ENCODE results near the gene BICD2.

The BICD2 gene

DNA sequence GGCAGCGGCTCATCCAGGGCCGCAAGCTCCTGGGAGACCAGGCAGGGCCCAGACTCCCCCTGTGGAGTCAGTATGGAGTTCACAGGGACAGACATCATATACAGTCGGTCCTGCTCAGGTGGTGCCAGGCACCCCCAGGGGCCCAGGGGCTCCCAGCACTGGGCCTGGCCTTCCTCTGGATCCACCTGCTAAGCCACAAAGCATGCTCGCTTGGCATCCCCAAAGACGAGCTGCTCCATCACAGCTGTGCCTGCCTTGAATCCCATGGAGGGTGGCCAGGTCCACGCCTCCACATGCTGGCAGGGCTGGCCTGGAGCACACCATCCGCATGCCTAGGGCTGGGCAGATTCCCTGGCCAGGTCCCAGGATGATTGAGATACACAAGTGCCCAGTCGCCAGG lies 4.6 kb downstream of the BICD2 start:
- in situ Hi-C loops (cut with MboI; ENCODE audit: low sequenced_read_pairs, unreplicated experiment), result no loop called here
- TF ChIP-seq, protein P1, sequence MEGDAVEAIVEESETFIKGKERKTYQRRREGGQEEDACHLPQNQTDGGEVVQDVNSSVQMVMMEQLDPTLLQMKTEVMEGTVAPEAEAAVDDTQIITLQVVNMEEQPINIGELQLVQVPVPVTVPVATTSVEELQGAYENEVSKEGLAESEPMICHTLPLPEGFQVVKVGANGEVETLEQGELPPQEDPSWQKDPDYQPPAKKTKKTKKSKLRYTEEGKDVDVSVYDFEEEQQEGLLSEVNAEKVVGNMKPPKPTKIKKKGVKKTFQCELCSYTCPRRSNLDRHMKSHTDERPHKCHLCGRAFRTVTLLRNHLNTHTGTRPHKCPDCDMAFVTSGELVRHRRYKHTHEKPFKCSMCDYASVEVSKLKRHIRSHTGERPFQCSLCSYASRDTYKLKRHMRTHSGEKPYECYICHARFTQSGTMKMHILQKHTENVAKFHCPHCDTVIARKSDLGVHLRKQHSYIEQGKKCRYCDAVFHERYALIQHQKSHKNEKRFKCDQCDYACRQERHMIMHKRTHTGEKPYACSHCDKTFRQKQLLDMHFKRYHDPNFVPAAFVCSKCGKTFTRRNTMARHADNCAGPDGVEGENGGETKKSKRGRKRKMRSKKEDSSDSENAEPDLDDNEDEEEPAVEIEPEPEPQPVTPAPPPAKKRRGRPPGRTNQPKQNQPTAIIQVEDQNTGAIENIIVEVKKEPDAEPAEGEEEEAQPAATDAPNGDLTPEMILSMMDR (IDR thresholded peaks at IDR 0.05; ENCODE audit: borderline replicate concordance, control extremely low read depth, extremely low read depth, insufficient read depth, missing control alignments), result no peak
- peak; percentile 15 for DNase-seq (ENCODE audit: low spot score)

DNA sequence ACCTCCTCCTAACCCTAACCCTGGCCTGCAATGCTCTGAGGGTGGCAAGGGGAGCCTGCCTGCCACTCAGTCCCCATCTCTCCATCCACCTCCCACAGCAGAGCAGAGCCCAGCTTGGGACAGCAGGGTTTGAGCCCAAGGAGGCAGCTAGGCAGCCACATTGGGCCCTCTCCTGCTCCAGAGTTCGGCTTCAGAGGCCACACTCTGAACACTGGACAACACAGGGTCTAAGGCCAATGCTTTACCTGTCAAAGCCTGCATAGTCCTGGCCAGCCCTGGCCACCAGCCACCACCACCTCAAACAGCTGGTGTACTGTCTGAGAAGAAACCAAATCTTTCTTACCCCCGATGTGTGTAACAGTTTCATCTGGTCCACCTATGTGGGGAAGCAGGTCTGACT lies 5.2 kb downstream of the BICD2 start:
- TF ChIP-seq, protein P1 (IDR thresholded peaks at IDR 0.05; ENCODE audit: borderline replicate concordance, control extremely low read depth, extremely low read depth, insufficient read depth, missing control alignments), result no peak
- DNase-seq (ENCODE audit: low spot score), result peak; percentile 33
- in situ Hi-C loops (cut with MboI; ENCODE audit: low sequenced_read_pairs, unreplicated experiment), result no loop called here

DNA sequence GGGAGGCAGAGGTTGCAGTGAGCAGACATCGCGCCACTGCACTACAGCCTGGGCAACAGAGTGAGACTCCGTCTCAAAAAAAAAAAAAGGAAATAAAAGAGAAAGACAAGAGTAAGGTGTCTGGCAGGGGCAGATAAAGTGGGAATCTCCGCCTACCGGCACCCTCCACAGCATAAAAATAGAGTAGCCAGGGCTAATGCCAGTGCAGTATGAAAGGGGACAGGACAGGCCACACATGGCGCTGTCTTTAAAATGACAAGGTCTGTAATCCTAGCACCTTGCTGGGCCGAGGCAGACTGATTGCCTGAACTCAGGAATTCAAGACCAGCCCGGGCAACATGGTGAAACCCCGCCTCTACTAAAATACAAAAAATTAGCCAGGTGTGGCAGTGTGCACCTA lies 7.8 kb downstream of the BICD2 start:
- TF ChIP-seq, protein P1 (IDR thresholded peaks at IDR 0.05; ENCODE audit: borderline replicate concordance, control extremely low read depth, extremely low read depth, insufficient read depth, missing control alignments), result no peak
- DNase-seq (ENCODE audit: low spot score), result no peak

DNA sequence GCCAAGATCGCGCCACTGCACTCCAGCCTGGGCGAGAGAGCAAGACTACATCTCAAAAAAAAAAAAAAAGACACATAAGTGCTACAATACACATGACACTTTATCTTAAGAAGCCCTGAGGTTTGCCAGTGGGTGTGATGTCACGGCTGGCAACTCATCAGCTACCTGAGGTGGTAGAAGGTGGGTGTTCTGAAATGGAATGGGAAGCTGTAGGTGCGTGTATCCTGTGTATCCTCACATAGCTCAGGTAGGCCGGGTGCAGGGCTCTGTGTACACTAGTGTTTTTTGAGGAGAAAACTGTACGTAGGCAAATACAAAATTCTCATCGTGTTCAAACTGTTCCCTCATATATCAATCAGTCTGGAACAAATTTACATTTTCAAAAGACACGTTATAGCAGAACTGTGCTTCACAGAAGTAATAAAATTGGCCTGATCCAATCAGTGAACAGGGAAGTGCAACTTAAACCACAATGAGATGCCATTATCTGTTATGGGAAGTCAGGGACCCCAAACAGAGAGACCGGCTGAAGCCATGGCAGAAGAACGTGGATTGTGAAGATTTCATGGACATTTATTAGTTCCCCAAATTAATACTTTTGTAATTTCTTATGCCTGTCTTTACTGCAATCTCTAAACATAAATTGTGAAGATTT lies 10.4 kb downstream of the BICD2 start:
- TF ChIP-seq, protein P1 (IDR thresholded peaks at IDR 0.05; ENCODE audit: borderline replicate concordance, control extremely low read depth, extremely low read depth, insufficient read depth, missing control alignments), result no peak
- no peak for DNase-seq (ENCODE audit: low spot score)
- in situ Hi-C loops (cut with MboI; ENCODE audit: low sequenced_read_pairs, unreplicated experiment), result no loop called here

More for the DNA sequence above, 7.8 kb downstream of the BICD2 start:
- in situ Hi-C loops (cut with MboI; ENCODE audit: low sequenced_read_pairs, unreplicated experiment), result no loop called here

DNA sequence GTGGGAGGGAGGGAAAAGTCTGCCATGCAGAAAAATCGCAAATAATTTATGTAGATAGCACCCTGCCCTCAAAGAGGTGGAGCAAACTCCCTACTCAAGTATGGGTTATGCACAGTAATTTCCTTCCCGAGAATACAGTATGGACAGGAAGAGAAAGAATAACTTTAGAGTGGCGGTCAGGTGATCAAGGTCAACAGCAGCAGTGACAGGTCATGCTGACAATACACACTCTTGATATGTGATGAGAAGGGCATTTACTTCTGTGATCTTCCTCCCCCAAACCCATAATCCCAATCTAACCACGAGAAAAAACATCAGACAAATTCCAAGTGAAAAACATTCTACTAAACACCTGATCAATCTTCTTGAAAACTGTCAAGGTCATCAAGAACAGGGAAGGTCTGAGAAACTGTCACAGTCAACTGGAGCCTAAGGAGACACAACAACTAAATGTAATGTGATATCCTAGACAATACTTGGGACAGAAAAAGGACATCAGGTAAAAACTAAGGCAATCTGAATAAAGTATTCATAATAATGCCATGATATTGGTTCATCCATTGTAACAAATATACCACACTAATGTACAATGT lies 11.7 kb downstream of the BICD2 start:
- in situ Hi-C loops (cut with MboI; ENCODE audit: low sequenced_read_pairs, unreplicated experiment), result no loop called here
- TF ChIP-seq, protein P1 (IDR thresholded peaks at IDR 0.05; ENCODE audit: borderline replicate concordance, control extremely low read depth, extremely low read depth, insufficient read depth, missing control alignments), result no peak
- DNase-seq (ENCODE audit: low spot score), result no peak

DNA sequence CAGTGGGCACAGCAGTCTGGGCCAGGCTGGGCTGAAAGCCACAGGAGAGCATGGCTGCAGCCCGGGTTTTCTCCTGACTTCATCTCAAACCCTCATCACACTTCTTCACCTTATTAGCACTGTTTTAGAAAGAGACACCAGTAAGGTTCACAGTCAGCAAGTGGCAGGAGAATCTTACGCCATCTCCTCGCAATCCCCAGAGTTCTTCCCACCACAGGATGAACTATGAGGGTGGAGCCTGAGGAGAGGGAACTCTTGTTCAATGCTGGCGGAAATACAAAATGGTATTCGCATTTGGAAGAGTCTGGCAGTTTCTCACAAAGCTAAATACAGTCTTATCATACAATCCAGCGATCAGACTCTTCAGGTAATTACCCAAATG lies 14.7 kb downstream of the BICD2 start:
- TF ChIP-seq, protein P1 (IDR thresholded peaks at IDR 0.05; ENCODE audit: borderline replicate concordance, control extremely low read depth, extremely low read depth, insufficient read depth, missing control alignments), result no peak
- no peak for DNase-seq (ENCODE audit: low spot score)
- in situ Hi-C loops (cut with MboI; ENCODE audit: low sequenced_read_pairs, unreplicated experiment), result no loop called here

Measured in GM13976 (cell line).